ENCODE results near the gene MORC3.

The MORC3 gene

GRCh38 chr21:36419241-36419640 lies 99.2 kb downstream of the MORC3 start:
- H3K4me3 ChIP-seq (ENCODE audit: low read depth, low read length) = no peak overlapping the region
- TF ChIP-seq CTCF (IDR thresholded peaks at IDR 0.05; ENCODE audit: borderline replicate concordance, insufficient read depth, low read depth, low read length) = no peak

GRCh38 chr21:36419996-36420395 lies 100.0 kb downstream of the MORC3 start:
- peak; percentile 70 for TF ChIP-seq CTCF (IDR thresholded peaks at IDR 0.05; ENCODE audit: borderline replicate concordance, insufficient read depth, low read depth, low read length)
- H3K4me3 ChIP-seq (ENCODE audit: low read depth, low read length) = no peak overlapping the region

DNA sequence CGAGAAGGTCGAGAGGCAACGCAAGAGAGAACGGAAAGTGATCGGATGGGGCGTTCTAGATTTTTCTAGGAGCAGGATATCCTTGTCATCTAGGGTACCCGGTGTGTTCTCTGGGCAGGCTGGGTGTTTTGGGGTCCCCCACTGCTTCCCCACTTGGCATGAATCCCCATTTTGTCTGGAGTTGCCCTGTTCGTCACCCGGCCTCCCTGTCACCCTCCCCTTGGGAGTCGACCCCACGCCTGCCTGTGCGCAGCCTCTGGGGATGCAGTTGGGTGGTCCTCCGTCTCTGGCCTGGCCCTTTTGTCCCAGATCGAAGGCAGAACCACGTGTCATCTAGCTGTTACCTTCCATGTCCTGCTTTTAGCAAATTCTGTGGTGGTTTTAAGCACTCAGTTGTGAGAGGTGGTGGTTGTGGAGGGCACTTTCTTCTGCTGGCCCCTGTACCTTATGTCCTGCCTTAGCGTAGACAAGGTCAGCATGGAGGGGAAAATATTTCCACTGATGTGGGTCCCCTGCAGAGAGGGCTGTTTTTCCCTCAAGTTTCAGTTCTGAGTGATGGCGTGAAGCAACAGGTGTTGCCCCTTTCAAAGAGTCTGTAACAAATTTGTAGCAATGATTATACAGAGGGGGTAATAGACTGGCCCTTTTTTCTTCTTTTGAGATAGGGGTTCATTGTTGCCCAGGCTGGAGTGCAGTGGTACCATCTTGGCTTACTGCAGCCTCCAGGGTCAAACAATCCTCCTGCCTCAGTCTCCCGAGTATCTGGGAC lies 100.8 kb downstream of the MORC3 start:
- TF ChIP-seq CTCF (IDR thresholded peaks at IDR 0.05; ENCODE audit: borderline replicate concordance, insufficient read depth, low read depth, low read length) = no peak
- no peak overlapping the region for H3K4me3 ChIP-seq (ENCODE audit: low read depth, low read length)

- no peak overlapping the region for H3K4me3 ChIP-seq (ENCODE audit: low read depth, low read length)
- TF ChIP-seq CTCF (IDR thresholded peaks at IDR 0.05; ENCODE audit: borderline replicate concordance, insufficient read depth, low read depth, low read length) = peak; percentile 89
Observed at GRCh38 chr21:36422279-36423098, 102.5 kb downstream of the MORC3 start.

GRCh38 chr21:36423771-36424433 lies 103.9 kb downstream of the MORC3 start:
- no peak for TF ChIP-seq CTCF (IDR thresholded peaks at IDR 0.05; ENCODE audit: borderline replicate concordance, insufficient read depth, low read depth, low read length)
- H3K4me3 ChIP-seq (ENCODE audit: low read depth, low read length) = no peak overlapping the region

DNA sequence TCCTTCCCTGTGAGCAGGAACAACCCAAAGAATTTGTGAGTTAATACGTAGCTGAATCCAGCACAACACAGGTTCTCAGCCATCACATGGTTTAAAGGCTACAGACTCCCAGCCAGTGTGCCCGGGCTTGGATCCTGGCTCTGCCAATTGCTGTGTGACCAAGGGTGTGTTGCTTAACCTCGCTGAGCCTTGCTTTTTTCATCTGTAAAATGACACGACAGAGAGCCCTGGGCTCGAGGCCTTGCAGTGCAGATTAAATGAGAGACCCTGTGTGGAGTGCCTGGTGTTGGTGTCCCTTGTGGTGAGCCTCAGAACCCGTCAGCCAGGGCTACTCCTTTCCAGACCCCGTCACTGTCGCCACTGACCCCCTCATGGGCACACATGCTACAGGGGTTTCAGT lies 104.6 kb downstream of the MORC3 start:
- no peak overlapping the region for H3K4me3 ChIP-seq (ENCODE audit: low read depth, low read length)
- TF ChIP-seq CTCF (IDR thresholded peaks at IDR 0.05; ENCODE audit: borderline replicate concordance, insufficient read depth, low read depth, low read length) = no peak
